Spleen (tissue), 7 donors: ENCODE measurements around the gene TUBA1C.

Experiments used
- CTCF ChIP-seq, 11 experiments: fragments of 200-600 bp in 7 of 11; fragments of 450-650 bp in 4 of 11; sonication (generic) in 4 of 11; IDR thresholded peaks in 8 of 11; conservative IDR thresholded peaks in 3 of 11; 1 replicate in 7 of 11; 2 replicates in 4 of 11; pipeline versions ENCODE4 v1.4.0 to v1.8.0; 2016 to 2021; ENCODE audit warnings: antibody characterized with exemption in 11 of 11, inconsistent platforms in 4 of 11, mild to moderate bottlenecking in 1 of 11
- POLR2AphosphoS5 ChIP-seq, 3 donors: sonication (generic); formaldehyde crosslinking; IDR thresholded peaks; one replicate each; pipeline ENCODE4 v1.5.1; 2017; ENCODE audit warnings: antibody characterized with exemption in 3 of 3
- donor health status: DM: no; HTN: no; CAD: no; lungs with moderate emphysema.
- donor health status: DM: no; HTN: no; CAD: no.
- donor health status: DM: no; HTN: no; CAD: no.

GRCh38 chr12:49314811-49315210 lies 49.9 kb downstream of the TUBA1C start:
- no peak for TF ChIP-seq POLR2AphosphoS5 (IDR thresholded peaks at IDR 0.05)
- TF ChIP-seq CTCF (IDR thresholded peaks at IDR 0.05 in 8 of 11, conservative IDR thresholded peaks at IDR 0.05 in 3 of 11) = no peak
